T-helper 22 cell (primary cell): ENCODE data around the gene C12orf54.
"Not testable (repeated sequence)": the region's sequence is repeated elsewhere in the genome, so short reads cannot be mapped to it uniquely, and the experiment has no call there.

Source experiments
- DNase-seq: peaks from one replicate; pipeline ENCODE4 v3.0.0-alpha.2; 2020; ENCODE audit warnings: low read depth

The C12orf54 gene

DNA sequence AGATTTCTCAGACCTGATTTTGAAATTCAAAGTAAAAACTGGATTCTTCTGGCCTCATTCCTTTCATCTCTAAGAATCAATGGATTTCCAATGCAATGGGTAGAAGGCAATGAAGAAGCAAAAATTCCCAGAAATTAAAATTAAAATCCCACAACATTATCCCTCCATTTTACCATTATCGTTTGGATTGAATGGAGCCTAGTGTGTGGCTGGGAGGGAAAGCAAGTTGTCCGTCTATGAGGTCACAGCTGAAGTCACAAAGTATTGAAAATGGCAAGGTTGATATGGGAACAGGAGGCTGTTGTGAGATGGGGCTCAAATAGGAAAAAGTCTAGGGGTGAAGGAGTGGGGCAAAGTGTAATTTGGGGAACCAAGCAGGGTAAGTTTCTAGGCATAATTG is at the start of gene C12orf54:
Gene C12orf54, plus strand, starts transcription at position 301 of the 400 bp plus-strand sequence. CDS start 799 bp downstream, outside the sequence.
- DNase-seq = no peak

- not testable (repeated sequence) for DNase-seq
Observed at GRCh38 chr12:48434016-48434415, 48.3 kb upstream of the C12orf54 start.

- DNase-seq = no peak
Observed at GRCh38 chr12:48441069-48441468, 41.2 kb upstream of the C12orf54 start.

GRCh38 chr12:48442179-48442847 is 40.0 kb upstream of the C12orf54 start:
- no peak for DNase-seq

DNA sequence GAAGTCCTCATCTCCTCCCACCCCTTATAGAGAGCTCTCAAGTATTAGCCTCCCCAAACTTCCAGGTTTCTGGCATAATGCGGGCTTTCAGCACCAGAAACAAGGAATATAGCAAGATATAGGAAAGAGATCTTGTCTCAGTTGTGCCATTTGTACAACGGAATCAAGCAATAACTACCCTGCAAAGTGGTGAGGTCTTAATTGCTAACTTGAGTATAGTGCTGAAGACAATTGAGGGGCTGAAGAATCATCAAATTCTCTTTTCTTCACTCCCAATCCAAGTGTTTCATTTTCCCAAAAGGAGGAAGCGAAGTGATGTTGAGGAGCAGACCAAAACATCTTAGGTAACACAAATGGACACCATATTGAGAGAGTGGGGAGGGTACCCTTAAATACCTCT is 36.8 kb upstream of the C12orf54 start:
- no peak for DNase-seq

DNA sequence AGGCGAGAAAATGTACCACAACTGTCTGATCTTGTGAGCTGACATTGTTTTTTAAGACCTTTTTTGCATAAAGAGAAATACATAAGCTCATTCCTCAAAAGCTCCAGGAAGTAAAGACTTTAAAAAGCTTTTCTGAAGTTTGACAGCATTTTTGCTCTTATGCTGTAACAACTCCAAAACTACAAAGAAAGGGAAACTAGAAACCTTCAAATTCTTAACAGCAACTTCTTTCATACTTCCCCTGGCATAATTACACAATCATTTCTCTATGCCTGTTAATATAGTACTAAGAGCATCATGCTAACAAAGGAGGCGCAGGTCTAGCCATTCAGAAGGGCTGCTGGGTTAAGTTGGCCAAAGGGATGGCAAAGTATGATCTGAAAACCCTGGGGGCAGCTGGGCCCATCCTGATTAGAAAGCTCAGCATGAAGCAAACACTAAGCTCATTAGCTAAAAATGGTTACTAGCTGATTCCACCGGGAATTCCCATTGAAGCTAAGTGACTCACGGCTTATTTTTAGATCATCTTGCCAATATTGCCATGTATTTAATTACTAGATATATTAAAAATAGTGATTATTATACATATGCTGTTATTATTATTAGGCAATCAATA is 36.0 kb upstream of the C12orf54 start:
- DNase-seq = no peak

DNA sequence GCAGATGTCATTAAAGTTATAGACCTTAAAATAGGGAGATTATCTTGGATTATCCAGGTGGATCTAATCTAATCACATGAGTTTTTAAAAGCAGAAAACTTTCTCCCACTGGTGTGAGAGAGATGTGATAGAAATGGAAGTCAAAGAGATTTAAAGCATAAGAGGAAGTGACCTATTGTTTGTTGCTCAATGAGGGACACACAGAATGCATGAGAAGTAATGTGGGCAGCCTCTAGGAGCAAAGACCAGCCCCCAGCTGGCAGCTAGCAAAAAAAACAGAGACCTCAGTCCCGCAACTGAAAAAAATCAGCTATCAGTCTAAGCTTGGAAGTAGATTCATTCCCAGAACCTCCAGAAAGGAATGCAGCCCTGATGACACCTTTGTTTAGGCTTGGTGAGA is 34.5 kb upstream of the C12orf54 start:
- no peak for DNase-seq

DNA sequence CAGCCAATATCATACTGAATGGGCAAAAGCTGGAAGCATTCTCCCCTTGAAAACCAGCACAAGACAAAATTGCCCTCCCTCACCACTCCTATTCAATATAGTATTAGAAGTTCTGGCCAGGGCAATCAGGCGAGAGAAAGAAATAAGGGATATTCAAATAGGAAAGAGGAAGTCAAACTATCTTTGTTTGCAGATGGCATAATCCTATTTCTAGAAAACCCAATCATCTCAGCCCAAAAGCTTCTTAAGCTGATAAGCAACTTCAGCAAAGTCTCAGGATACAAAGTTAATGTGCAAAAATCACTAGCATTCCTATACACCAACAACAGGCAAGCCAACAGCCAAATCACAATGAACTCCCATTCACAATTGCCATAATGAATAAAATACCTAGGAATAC is 30.9 kb upstream of the C12orf54 start:
- no peak for DNase-seq

GRCh38 chr12:48452961-48453360 is 29.3 kb upstream of the C12orf54 start:
- not testable (repeated sequence) for DNase-seq

DNA sequence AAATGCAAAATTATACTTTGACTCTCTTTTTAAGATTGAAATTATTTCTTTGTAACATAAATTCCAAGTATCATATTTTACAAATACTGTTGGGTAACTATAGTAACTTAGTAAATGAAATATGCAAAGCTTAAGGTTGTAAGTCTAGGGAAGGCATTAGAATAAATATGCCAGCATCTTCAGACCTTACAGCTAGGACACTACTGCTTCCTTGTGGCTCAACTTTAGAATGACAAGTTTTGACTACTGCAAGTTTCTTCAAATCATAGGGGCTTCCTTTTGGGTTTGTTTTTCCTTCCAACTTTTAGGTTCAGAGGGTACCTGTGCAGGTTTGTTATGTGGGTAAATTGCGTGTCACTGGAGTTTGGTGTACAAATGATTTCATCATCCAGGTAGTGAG is 27.6 kb upstream of the C12orf54 start:
- no peak for DNase-seq

GRCh38 chr12:48455116-48455515 is 27.2 kb upstream of the C12orf54 start:
- DNase-seq = no peak

- DNase-seq = no peak
Observed at GRCh38 chr12:48459259-48459658, 23.0 kb upstream of the C12orf54 start.

GRCh38 chr12:48469027-48469426 is 13.3 kb upstream of the C12orf54 start:
- not testable (repeated sequence) for DNase-seq

DNA sequence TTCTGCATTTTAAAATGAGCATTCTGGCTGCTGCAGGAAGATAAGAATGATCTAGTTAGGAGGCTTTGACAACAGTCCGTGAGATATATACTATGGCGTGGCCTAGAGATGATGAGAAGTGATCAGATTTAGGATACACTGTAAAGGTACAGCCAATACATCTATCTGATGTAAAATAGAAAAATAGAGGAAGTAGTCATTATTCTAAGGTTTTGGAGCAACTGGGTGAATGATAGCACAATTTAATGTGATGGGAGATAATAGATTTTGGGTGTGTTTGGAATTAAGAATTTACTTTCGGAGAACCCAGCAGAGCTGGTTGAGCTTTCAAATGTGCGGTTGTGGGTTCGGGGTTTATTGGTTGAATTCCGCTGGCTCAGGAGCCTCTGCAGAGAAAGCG is 10.0 kb upstream of the C12orf54 start, which contains the start of gene ANP32D:
Gene ANP32D, plus strand, starts transcription at position 301 of the 400 bp plus-strand sequence. CDS start 106 bp downstream, outside the sequence.
- no peak for DNase-seq

- DNase-seq = no peak
Observed at GRCh38 chr12:48473061-48473460, 9.2 kb upstream of the C12orf54 start.

- DNase-seq = not testable (repeated sequence)
Observed at GRCh38 chr12:48474497-48474896, 7.8 kb upstream of the C12orf54 start.

GRCh38 chr12:48482930-48483329 is 632 bp downstream of the C12orf54 start:
- no peak for DNase-seq

- no peak for DNase-seq
Observed at GRCh38 chr12:48486261-48486660, 4.0 kb downstream of the C12orf54 start.

- DNase-seq = no peak
Observed at GRCh38 chr12:48486679-48487078, 4.4 kb downstream of the C12orf54 start.

GRCh38 chr12:48489012-48489411 is 6.7 kb downstream of the C12orf54 start:
- DNase-seq = no peak

- DNase-seq = not testable (repeated sequence)
Observed at GRCh38 chr12:48489456-48489855, 7.2 kb downstream of the C12orf54 start.

GRCh38 chr12:48500281-48500680 is 18.0 kb downstream of the C12orf54 start:
- not testable (repeated sequence) for DNase-seq

DNA sequence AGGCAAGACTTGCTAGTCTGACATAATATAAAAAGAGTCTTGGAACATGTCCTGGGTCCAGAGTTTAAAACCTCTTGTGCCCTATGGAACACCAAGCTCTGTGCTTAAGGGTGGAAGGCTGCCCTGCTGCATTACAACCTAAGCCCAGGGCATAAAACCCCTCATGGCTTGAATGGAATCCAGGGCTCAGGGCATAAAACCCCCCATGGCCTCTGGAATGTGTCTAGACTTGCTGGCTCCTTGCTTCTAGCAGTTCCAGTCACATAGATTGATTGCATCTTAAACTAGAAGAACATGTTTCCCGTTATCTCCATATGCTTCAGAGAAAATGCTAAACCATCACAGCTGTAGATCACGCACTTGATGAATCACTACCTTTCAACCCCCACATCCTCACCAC is 24.5 kb downstream of the C12orf54 start:
- not testable (repeated sequence) for DNase-seq

DNA sequence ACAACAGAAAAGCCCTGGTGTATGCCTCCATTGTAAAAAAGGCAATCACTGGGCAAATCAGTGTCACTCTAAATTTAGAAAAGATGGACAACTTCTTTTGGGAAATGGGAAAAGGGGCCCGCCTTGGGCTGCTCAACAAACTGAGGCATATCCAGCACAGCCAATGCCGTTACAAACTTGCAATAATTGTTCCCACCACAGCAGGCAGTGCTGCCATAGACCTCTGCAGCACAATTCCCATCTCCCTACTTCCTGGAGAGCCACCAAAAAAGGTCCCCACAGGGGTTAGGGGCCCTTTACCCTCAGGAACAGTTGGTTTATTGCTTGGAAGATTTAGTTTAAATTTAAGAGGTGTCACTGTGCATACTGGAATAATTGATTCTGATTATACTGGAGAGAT is 26.7 kb downstream of the C12orf54 start:
- no peak for DNase-seq
